ENCODE measurements around the gene SNED1. TPM values are rescaled to one million over a fixed set of nuclear protein-coding genes. Genes with fewer than 3 reads are reported as not detected.

Gene SNED1
- total RNA-seq, 1 donor from 2014 or later: 0.11 TPM

- no peaks in the 10 kb centered on the region for H3K9me3 Mint-ChIP-seq
- Histone ChIP-seq H3K27me3 (no peaks in the 10 kb centered on the region), H3K4me3 (no peak overlapping the region), H3K4me2 (no peak overlapping the region), H3K9ac (no peak overlapping the region), H4K20me1 (ENCODE audit: low read depth) (no peaks in the 10 kb centered on the region), H3K79me2 (ENCODE audit: low read depth) (no peaks in the 10 kb centered on the region), H3K9me3 (ENCODE audit: low read depth) (no peaks in the 10 kb centered on the region), H3K4me1 (peaks cover 9% of the 10 kb centered on the region), H3K36me3 (no peaks in the 10 kb centered on the region), H3K27ac (no peak overlapping the region), H3F3A (ENCODE audit: low read depth) (peaks cover 16% of the 10 kb centered on the region), H2AFZ (replicated peaks) (no peak overlapping the region)
- no peak overlapping the region for H3K27ac Mint-ChIP-seq
- no peak overlapping the region for H3K4me3 Mint-ChIP-seq
- peaks cover 3% of the 10 kb centered on the region for H3K27me3 Mint-ChIP-seq (ENCODE audit: insufficient read depth, low read depth)
- H3K4me1 Mint-ChIP-seq: peaks cover 6% of the 10 kb centered on the region
- H3K36me3 Mint-ChIP-seq: peaks cover 5% of the 10 kb centered on the region
- no peak for DNase-seq (ENCODE audit: low spot score)
- TF ChIP-seq EZH2phosphoT487 (IDR thresholded peaks at IDR 0.05): no peak
- TF ChIP-seq, protein P1, sequence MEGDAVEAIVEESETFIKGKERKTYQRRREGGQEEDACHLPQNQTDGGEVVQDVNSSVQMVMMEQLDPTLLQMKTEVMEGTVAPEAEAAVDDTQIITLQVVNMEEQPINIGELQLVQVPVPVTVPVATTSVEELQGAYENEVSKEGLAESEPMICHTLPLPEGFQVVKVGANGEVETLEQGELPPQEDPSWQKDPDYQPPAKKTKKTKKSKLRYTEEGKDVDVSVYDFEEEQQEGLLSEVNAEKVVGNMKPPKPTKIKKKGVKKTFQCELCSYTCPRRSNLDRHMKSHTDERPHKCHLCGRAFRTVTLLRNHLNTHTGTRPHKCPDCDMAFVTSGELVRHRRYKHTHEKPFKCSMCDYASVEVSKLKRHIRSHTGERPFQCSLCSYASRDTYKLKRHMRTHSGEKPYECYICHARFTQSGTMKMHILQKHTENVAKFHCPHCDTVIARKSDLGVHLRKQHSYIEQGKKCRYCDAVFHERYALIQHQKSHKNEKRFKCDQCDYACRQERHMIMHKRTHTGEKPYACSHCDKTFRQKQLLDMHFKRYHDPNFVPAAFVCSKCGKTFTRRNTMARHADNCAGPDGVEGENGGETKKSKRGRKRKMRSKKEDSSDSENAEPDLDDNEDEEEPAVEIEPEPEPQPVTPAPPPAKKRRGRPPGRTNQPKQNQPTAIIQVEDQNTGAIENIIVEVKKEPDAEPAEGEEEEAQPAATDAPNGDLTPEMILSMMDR (IDR thresholded peaks at IDR 0.05): no peak
- TF ChIP-seq EZH2 (IDR thresholded peaks at IDR 0.05): no peak
Measured at GRCh38 chr2:241107031-241107783, 108.8 kb downstream of the SNED1 start.

DNA sequence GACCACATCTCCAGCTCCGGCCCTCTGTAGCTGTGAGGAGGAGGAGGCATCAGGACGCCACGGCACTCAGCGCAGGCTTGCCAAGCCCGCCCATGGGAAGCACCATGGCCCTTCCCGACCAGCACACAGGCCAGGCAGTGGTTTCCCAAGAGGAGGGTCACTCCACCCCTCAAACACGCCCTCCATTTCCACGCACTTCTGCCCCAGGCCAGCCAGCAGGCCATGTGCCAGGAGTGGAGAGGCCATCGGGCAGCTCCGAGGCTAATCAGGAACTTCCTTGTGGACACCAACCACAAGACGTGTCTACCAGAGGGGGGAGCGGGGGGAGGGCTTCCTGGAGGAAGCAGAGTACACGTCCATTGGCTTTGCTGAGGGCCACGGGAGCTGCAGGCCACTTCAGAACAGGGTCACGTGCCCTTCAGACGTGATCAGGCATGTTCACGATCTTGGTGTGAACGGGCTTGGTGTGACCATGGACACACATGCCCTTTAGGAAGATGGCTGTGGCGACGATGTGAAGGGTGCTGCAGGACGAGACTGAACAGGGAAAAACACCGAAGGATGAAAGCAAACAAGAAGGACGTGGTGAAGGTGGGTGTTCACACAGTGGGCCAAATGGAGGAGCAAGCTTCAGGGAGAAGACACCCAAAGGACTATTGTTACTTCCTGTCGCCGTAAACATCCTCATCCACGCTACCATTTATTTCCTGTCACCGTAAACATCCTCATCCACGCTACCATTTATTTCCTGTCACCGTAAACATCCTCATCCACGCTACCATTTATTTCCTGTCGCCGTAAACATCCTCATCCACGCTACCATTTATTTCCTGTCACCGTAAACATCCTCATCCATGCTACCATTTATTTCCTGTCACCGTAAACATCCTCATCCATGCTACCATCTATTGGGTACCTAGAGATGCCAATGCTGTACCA lies 110.1 kb downstream of the SNED1 start:
- peaks cover 3% of the 10 kb centered on the region for H3K27me3 Mint-ChIP-seq (ENCODE audit: insufficient read depth, low read depth)
- DNase-seq (ENCODE audit: low spot score): no peak

DNA sequence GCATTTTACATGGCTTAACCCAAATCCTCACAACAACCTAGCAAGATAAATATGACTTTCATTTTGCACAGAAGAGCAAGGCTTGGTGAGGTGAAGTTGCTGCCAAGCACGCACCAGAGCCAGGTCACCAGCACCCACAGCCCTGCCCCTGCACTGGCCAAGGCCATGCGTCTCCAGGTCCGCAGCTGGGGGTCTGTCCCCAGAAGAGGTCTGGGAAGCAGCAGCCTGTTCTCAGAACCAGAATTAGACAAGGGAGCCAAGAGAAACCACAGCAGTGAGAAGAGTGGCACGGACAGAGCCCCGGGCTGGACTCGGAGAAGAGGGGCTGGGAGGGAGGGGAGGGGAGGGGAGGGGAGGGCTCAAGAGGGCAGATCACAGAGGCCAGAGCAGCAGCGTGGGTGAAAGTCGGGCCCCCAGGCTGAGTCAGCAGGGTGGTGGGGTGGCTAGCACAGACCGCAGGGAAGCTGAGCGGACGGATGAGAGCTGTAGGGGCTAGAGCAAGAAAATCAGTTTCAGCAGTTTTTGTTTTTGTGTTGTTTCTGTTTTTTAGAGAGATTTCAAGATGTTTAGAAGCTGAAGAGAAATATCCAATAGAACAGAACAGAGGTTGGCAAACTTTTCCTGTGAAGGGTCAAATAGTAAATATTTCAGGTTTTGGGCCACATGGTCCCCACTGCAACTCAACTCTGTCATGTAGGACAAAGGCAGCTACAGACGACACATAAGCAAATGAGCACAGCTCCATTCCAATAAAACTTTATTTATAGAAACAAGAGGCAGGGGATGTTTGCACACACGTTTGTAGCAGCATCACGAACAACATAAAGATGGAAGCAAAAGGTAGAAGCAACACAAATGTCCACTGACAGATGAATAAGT lies 111.0 kb downstream of the SNED1 start:
- Histone ChIP-seq H3K9ac (no peak overlapping the region), H3K4me2 (no peak overlapping the region), H2AFZ (replicated peaks) (no peak overlapping the region), H3K4me1 (no peaks in the 10 kb centered on the region), H3K36me3 (no peaks in the 10 kb centered on the region), H3F3A (ENCODE audit: low read depth) (no peaks in the 10 kb centered on the region), H4K20me1 (ENCODE audit: low read depth) (no peaks in the 10 kb centered on the region), H3K4me3 (no peak overlapping the region), H3K9me3 (ENCODE audit: low read depth) (no peaks in the 10 kb centered on the region), H3K27me3 (no peaks in the 10 kb centered on the region), H3K79me2 (ENCODE audit: low read depth) (no peaks in the 10 kb centered on the region), H3K27ac (no peak overlapping the region)
- Mint-ChIP-seq H3K27me3 (ENCODE audit: insufficient read depth, low read depth) (peaks cover 3% of the 10 kb centered on the region), H3K9me3 (no peaks in the 10 kb centered on the region), H3K27ac (no peak overlapping the region), H3K4me3 (peak overlapping the region; percentile 50), H3K4me1 (no peaks in the 10 kb centered on the region), H3K36me3 (peaks cover 5% of the 10 kb centered on the region)
- TF ChIP-seq EZH2phosphoT487 (IDR thresholded peaks at IDR 0.05) (no peak), EZH2 (IDR thresholded peaks at IDR 0.05) (no peak)
- TF ChIP-seq, protein P1 (IDR thresholded peaks at IDR 0.05): no peak
- DNase-seq (ENCODE audit: low spot score): no peak

More for the DNA sequence above, 110.1 kb downstream of the SNED1 start:
- Histone ChIP-seq H2AFZ (replicated peaks) (no peak overlapping the region), H3K27ac (no peak overlapping the region), H4K20me1 (ENCODE audit: low read depth) (no peaks in the 10 kb centered on the region), H3F3A (ENCODE audit: low read depth) (peaks cover 3% of the 10 kb centered on the region), H3K9me3 (ENCODE audit: low read depth) (no peaks in the 10 kb centered on the region), H3K4me2 (no peak overlapping the region), H3K79me2 (ENCODE audit: low read depth) (no peaks in the 10 kb centered on the region), H3K4me1 (peaks cover 2% of the 10 kb centered on the region), H3K4me3 (no peak overlapping the region), H3K27me3 (no peaks in the 10 kb centered on the region), H3K36me3 (no peaks in the 10 kb centered on the region), H3K9ac (no peak overlapping the region)
- Mint-ChIP-seq H3K9me3 (no peaks in the 10 kb centered on the region), H3K36me3 (peaks cover 5% of the 10 kb centered on the region), H3K4me1 (no peaks in the 10 kb centered on the region), H3K27ac (no peak overlapping the region), H3K4me3 (peak overlapping the region; percentile 50)
- TF ChIP-seq, protein P1 (IDR thresholded peaks at IDR 0.05): no peak
- TF ChIP-seq EZH2phosphoT487 (IDR thresholded peaks at IDR 0.05): no peak
- no peak for TF ChIP-seq EZH2 (IDR thresholded peaks at IDR 0.05)
